HG02970 (cell line): ENCODE measurements around the gene TEX35.

ENCODE experiments used
- ATAC-seq: cut with Tn5 transposase; IDR thresholded peaks from one replicate; pipeline ENCODE4 v1.9.1; 2021; ENCODE audit warnings: mild to moderate bottlenecking, moderate library complexity, moderate number of reproducible peaks; ENCODE audit not compliant: unreplicated experiment, low FRiP score

TEX35 gene

GRCh38 chr1:178571807-178572206, 58.9 kb downstream of the TEX35 start:
- ATAC-seq: no peak
